NCI-H1694 treated with DMSO at 0.1 percent for 48 hours (cell line): ENCODE results near the gene PARVG.

ENCODE experiments used
- DNase-seq: peaks from one replicate; lab custom pipeline; 2025; lab: John Stamatoyannopoulos, UW

Gene PARVG

DNA sequence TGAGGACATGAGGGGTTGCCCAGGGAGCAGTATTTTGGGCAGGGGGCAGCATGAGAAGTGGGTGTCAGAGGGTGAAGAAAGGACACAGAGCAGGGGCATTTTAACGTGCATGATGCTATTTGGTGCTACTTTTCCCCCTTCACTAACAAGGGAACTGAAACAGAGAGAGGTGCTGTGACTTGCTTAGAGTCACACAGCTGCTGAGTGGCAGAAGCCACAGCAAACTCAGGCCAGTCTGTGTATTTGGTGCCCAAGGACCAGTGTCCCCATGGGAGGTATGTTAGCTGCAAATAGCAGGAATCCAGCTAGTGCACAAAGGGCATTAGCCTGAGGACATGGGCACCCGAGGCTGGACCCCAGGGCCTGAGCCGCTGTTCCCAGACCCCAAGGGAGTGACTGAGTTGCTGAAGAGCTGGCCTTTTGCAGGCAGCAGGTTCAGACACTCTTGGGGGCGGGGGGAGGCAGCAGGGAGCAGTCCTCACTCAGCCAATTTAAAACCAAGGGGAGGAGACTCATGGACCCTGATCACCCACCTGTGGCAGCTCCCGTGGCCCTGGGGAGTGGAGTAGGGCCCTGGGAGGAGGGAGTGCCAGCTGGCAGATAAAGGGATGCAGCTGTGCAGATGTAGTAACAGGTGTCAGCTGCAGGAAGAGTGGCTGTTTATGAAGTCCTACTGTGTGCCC, 14.6 kb downstream of the PARVG start:
- no peak for DNase-seq

- no peak for DNase-seq
These were observed 15.5 kb downstream of the PARVG start for GRCh38 chr22:44196241-44196640.

- DNase-seq = peak; percentile 12
These were observed 16.0 kb downstream of the PARVG start for GRCh38 chr22:44196731-44197131.

- DNase-seq = no peak
These were observed 16.5 kb downstream of the PARVG start for GRCh38 chr22:44197271-44197670.

DNA sequence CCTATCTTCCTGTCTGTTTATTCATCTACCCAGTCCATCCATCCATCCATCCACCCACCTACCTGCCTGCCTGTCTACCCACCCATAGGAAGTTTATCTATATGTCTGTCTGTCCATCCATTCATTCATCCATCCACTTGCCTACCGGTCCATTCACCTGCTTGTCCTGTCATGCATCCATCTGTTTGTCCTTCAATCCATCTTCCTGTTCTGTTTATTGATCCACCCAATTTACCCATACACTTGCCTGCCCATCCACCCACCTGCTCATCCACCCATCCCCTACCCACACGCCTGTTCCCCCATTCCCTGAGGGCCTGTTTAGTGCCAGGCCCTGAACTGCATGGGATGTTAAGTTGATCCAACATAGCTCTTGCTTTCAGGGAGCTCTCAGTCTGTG, 18.4 kb downstream of the PARVG start:
- no peak for DNase-seq

GRCh38 chr22:44199866-44200265, 19.1 kb downstream of the PARVG start:
- DNase-seq = no peak

GRCh38 chr22:44200451-44200850, 19.7 kb downstream of the PARVG start:
- no peak for DNase-seq

DNA sequence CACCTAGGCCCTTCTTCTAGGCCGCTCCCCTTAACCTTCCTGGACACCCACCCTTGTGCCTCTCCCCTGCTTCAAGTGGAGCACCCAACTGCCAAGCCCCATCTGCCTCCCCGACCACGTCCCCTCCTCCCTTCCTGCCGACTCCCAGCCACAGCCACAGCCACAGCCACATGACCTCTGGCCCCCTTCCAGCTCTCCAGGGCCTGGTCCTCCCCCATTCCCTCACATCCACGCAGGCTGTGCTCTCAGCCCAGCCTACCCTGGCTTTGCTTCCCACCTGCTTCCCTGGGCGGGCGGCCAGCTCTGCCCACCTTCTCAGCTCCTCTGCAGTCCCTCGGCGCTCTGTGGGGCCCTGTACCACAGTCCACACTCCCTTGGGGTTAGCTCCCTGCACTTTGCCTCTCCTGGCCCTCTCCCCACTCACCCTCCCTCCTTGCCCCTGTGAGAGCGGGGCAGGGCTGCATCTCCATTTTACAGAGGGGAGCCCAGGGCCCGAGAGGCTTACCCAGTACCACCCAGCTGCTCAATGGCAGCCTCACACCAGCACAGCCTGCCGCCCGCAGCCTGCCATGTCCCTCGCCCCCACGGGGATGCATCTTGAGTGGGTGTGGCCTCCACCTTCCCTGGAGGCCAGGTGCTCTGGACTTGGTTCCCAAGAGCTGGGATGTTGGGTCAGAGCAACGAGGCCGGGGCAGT, 20.3 kb downstream of the PARVG start:
- DNase-seq = peak; percentile 43

GRCh38 chr22:44201665-44202064, 20.9 kb downstream of the PARVG start:
- DNase-seq = peak; percentile 87

GRCh38 chr22:44202261-44202789, 21.6 kb downstream of the PARVG start:
- DNase-seq = no peak

- DNase-seq = no peak
These were observed 22.5 kb downstream of the PARVG start for GRCh38 chr22:44203203-44203602.

- no peak for DNase-seq
These were observed 24.2 kb downstream of the PARVG start for GRCh38 chr22:44204739-44205515.

GRCh38 chr22:44205516-44206329, 25.0 kb downstream of the PARVG start:
- no peak for DNase-seq

DNA sequence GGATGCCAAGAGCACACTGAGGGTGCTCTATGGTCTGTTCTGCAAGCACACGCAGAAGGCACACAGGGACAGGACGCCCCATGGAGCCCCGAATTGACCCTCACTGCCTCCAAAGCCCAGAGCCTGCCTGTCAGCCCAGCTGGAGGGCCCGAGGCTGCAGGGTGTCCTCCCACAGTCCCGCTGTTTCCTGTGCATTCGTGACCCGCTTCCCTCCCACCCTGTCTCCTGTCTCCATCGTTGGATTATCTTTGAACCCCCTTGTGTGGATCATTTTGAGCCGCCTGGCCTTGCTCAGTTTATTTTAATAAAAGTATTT, 25.6 kb downstream of the PARVG start:
- DNase-seq = no peak

GRCh38 chr22:44206696-44207095, 26.0 kb downstream of the PARVG start:
- no peak for DNase-seq

GRCh38 chr22:44207173-44207980, 26.7 kb downstream of the PARVG start:
- DNase-seq = no peak

DNA sequence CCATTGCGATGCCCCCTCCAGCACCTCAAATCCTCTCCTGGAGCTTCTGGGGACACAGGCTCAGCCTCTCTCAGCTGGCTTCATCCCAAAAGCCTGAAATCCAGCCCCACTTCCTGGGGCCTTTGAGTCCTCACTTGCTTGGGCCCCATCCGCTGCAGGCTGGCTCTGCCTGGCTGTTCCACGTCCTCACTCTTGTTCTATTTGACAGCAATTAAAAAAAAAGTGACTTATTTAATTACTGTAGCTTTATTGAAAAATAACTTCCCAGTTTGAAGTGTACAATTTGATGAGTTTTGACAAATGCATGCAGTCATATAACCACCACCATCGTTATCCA, 27.2 kb downstream of the PARVG start:
- no peak for DNase-seq

GRCh38 chr22:44209343-44209742, 28.6 kb downstream of the PARVG start:
- no peak for DNase-seq

DNA sequence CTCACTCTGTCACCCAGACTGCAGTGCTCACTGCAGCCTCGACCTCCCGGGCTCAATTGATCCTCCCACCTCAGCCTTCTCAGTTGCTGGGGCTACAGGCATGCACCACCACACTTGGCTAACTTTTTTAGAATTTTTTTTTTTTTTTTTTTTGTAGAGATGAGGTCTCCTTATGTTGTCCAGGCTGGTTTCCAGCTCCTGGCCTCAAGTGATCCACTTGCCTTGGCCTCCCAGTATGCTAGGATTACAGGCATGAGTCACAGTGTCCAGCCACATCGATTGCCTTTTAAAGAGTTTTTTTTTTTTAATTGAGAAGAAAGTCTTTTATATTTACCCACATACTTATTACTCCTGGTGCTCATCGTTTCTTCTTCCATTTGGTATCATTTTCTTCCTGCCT, 30.0 kb downstream of the PARVG start:
- DNase-seq = no peak

- DNase-seq = no peak
These were observed 30.7 kb downstream of the PARVG start for GRCh38 chr22:44211256-44211945.
